RPMI8226 (cell line): ENCODE measurements around the gene SLC7A5.
"Not testable (repeated sequence)": the region's sequence is repeated elsewhere in the genome, so short reads cannot be mapped to it uniquely, and the experiment has no call there.

Experiments used
- DNase-seq: peaks from one replicate; pipeline ENCODE4 v3.0.0-alpha.2; 2015

SLC7A5 gene

GRCh38 chr16:87818533-87819161 is 50.7 kb downstream of the SLC7A5 start:
- DNase-seq = no peak

GRCh38 chr16:87817910-87818309 is 51.4 kb downstream of the SLC7A5 start:
- no peak for DNase-seq

- not testable (repeated sequence) for DNase-seq
These were observed 51.9 kb downstream of the SLC7A5 start for GRCh38 chr16:87817370-87817769.

- no peak for DNase-seq
These were observed 52.7 kb downstream of the SLC7A5 start for GRCh38 chr16:87816507-87817100.

- DNase-seq = no peak
These were observed 53.7 kb downstream of the SLC7A5 start for GRCh38 chr16:87815567-87815966.

GRCh38 chr16:87812200-87812656 is 57.1 kb downstream of the SLC7A5 start:
- peak; percentile 32 for DNase-seq

- DNase-seq = not testable (repeated sequence)
These were observed 57.9 kb downstream of the SLC7A5 start for GRCh38 chr16:87811454-87811853.

- peak; percentile 76 for DNase-seq
These were observed 60.0 kb downstream of the SLC7A5 start for GRCh38 chr16:87809150-87809902.

- DNase-seq = no peak
These were observed 61.2 kb downstream of the SLC7A5 start for GRCh38 chr16:87808108-87808507.

GRCh38 chr16:87806641-87807546 is 62.4 kb downstream of the SLC7A5 start:
- peak; percentile 78 for DNase-seq

GRCh38 chr16:87806261-87806640 is 63.1 kb downstream of the SLC7A5 start:
- no peak for DNase-seq

- no peak for DNase-seq
These were observed 65.9 kb downstream of the SLC7A5 start for GRCh38 chr16:87803385-87803784.

- DNase-seq = no peak
These were observed 66.6 kb downstream of the SLC7A5 start for GRCh38 chr16:87802670-87803069.

- no peak for DNase-seq
These were observed 67.5 kb downstream of the SLC7A5 start for GRCh38 chr16:87801679-87802259.

GRCh38 chr16:87800497-87800896 is 68.8 kb downstream of the SLC7A5 start:
- DNase-seq = no peak

- no peak for DNase-seq
These were observed 74.0 kb downstream of the SLC7A5 start for GRCh38 chr16:87795336-87795735.

GRCh38 chr16:87794485-87795078 is 74.7 kb downstream of the SLC7A5 start:
- DNase-seq = no peak

GRCh38 chr16:87792205-87792565 is 77.1 kb downstream of the SLC7A5 start:
- no peak for DNase-seq

- DNase-seq = no peak
These were observed 77.8 kb downstream of the SLC7A5 start for GRCh38 chr16:87791295-87792204.

- no peak for DNase-seq
These were observed 78.8 kb downstream of the SLC7A5 start for GRCh38 chr16:87790292-87791100.
